Liver (tissue), 9 donors: ENCODE data around the gene FZD10. TPM values are rescaled to one million over a fixed set of nuclear protein-coding genes. Genes with fewer than 3 reads are reported as not detected.

Source experiments
- DNase-seq: peaks from one replicate; pipeline ENCODE4 v3.0.0-alpha.2; 2017; ENCODE audit warnings: low spot score
- H3K27ac ChIP-seq, 2 donors: one replicate each; pipeline ENCODE4 v1.7.0; 2013; ENCODE audit warnings: inconsistent platforms in 2 of 2, low read length in 2 of 2, control low read depth in 1 of 2, low read depth in 1 of 2, mild to moderate bottlenecking in 1 of 2
- H3K27me3 ChIP-seq, 4 donors: one replicate each; pipeline versions ENCODE4 v1.6.1 to v1.7.0; 2013; ENCODE audit warnings: low read length in 3 of 4, inconsistent platforms in 1 of 4, mild to moderate bottlenecking in 1 of 4, moderate library complexity in 1 of 4; ENCODE audit not compliant: control insufficient read depth in 4 of 4, insufficient read depth in 4 of 4
- H3K36me3 ChIP-seq, 4 donors: one replicate each; pipeline versions ENCODE4 v1.6.1 to v1.7.0; 2013; ENCODE audit warnings: low read length in 3 of 4, mild to moderate bottlenecking in 3 of 4, low read depth in 1 of 4, moderate library complexity in 1 of 4; ENCODE audit not compliant: control insufficient read depth in 4 of 4, insufficient read depth in 3 of 4
- H3K4me1 ChIP-seq, 4 donors: one replicate each; pipeline versions ENCODE4 v1.6.1 to v1.7.0; 2013; ENCODE audit warnings: low read length in 3 of 4, mild to moderate bottlenecking in 3 of 4, moderate library complexity in 1 of 4; ENCODE audit not compliant: control insufficient read depth in 4 of 4, insufficient read depth in 4 of 4
- H3K4me3 ChIP-seq, 3 donors: one replicate each; pipeline versions ENCODE4 v1.6.1 to v1.7.0; 2013; ENCODE audit warnings: low read length in 3 of 3, control low read depth in 1 of 3, low read depth in 1 of 3, mild to moderate bottlenecking in 1 of 3
- H3K9ac ChIP-seq, 2 donors: one replicate each; pipeline ENCODE4 v1.7.0; 2013; ENCODE audit warnings: low read length in 2 of 2, mild to moderate bottlenecking in 2 of 2, moderate library complexity in 2 of 2, control low read depth in 1 of 2, low read depth in 1 of 2
- H3K9me3 ChIP-seq, 4 donors: one replicate each; pipeline versions ENCODE4 v1.6.1 to v1.7.0; 2013; ENCODE audit warnings: low read length in 3 of 4; ENCODE audit not compliant: control insufficient read depth in 4 of 4
- FOXA2 ChIP-seq: IDR thresholded peaks from 2 replicates; pipeline ENCODE4 v1.6.1; 2016; ENCODE audit warnings: antibody characterized with exemption
- GABPA ChIP-seq, 2 donors: IDR thresholded peaks in 1 of 2; conservative IDR thresholded peaks in 1 of 2; 2 replicates each; pipeline ENCODE4 v1.6.1; 2016; ENCODE audit warnings: antibody characterized with exemption in 2 of 2, mild to moderate bottlenecking in 1 of 2, moderate library complexity in 1 of 2
- JUND ChIP-seq, 2 donors: IDR thresholded peaks; 2 replicates each; pipeline ENCODE4 v1.6.1; 2016; ENCODE audit warnings: antibody characterized with exemption in 2 of 2
- NR2F2 ChIP-seq: IDR thresholded peaks from 2 replicates; pipeline ENCODE4 v1.6.1; 2016; ENCODE audit warnings: antibody characterized with exemption
- RAD21 ChIP-seq, 2 donors: IDR thresholded peaks; 2 replicates each; pipeline ENCODE4 v1.6.1; 2016; ENCODE audit warnings: antibody characterized with exemption in 2 of 2, mild to moderate bottlenecking in 2 of 2
- RXRA ChIP-seq, 2 donors: IDR thresholded peaks; 2 replicates each; pipeline ENCODE4 v1.6.1; 2017 to 2018; ENCODE audit warnings: antibody characterized with exemption in 2 of 2, mild to moderate bottlenecking in 1 of 2
- TAF1 ChIP-seq: conservative IDR thresholded peaks from 2 replicates; pipeline ENCODE4 v1.6.1; 2016; ENCODE audit warnings: antibody characterized with exemption, mild to moderate bottlenecking
- YY1 ChIP-seq: IDR thresholded peaks from 2 replicates; pipeline ENCODE4 v1.6.1; 2016; ENCODE audit warnings: antibody characterized with exemption, mild to moderate bottlenecking
- WGBS: extraction: QIAGEN DNeasy Blood & Tissue Kit; methylation state at CpG from one replicate; pipeline ENCODE4 v1.1.7; 2013; 5-methylcytosine and 5-hydroxymethylcytosine counted together
- polyA plus RNA-seq, 2 donors: library from polyadenylated mRNA; stranded (reverse) in 1 of 2; unstranded in 1 of 2; fragments of 200-250 nt in 1 of 2; fragments of >200 nt in 1 of 2; fragmentation: Nextera tagmentation in 1 of 2; extraction: Ambion mirVana in 1 of 2; gene quantifications; one replicate each; pipeline versions ENCODE4 v1.2.1 to v1.2.3, GENCODE V29; 2013 to 2015
- total RNA-seq, 2 donors: library from RNA; depleted of rRNA; stranded (reverse); fragments of >200 nt; gene quantifications; one replicate each; pipeline ENCODE4 v1.2.3, GENCODE V29; 2014
- TF ChIP-seq, protein P1 (sequence below): IDR thresholded peaks from 2 replicates; pipeline ENCODE4 v1.6.1; 2016; ENCODE audit warnings: antibody characterized with exemption, mild to moderate bottlenecking
- TF ChIP-seq, protein P2 (sequence below): IDR thresholded peaks from 2 replicates; pipeline ENCODE4 v1.6.1; 2016; ENCODE audit warnings: antibody characterized with exemption
- TF ChIP-seq, protein P3 (sequence below): IDR thresholded peaks from 2 replicates; pipeline ENCODE4 v1.6.1; 2016; ENCODE audit warnings: antibody characterized with exemption
- TF ChIP-seq, protein P4 (sequence below): fragments of 150-350 bp; IDR thresholded peaks from 2 replicates; pipeline ENCODE4 v1.5.1; 2017; ENCODE audit warnings: improper control_type of control experiment, low read depth, low read length; ENCODE audit not compliant: missing input control
- TF ChIP-seq, protein P5 (sequence below): IDR thresholded peaks from 2 replicates; pipeline ENCODE4 v1.6.1; 2016; ENCODE audit warnings: antibody characterized with exemption
- donor health status: healthy.
- donor health status: healthy.
- donor health status: healthy.
- donor health status: healthy.
- donor health status: healthy.

Gene FZD10
- total and polyA plus RNA-seq, 4 donors = 0.02 TPM; not detected in 3

DNA sequence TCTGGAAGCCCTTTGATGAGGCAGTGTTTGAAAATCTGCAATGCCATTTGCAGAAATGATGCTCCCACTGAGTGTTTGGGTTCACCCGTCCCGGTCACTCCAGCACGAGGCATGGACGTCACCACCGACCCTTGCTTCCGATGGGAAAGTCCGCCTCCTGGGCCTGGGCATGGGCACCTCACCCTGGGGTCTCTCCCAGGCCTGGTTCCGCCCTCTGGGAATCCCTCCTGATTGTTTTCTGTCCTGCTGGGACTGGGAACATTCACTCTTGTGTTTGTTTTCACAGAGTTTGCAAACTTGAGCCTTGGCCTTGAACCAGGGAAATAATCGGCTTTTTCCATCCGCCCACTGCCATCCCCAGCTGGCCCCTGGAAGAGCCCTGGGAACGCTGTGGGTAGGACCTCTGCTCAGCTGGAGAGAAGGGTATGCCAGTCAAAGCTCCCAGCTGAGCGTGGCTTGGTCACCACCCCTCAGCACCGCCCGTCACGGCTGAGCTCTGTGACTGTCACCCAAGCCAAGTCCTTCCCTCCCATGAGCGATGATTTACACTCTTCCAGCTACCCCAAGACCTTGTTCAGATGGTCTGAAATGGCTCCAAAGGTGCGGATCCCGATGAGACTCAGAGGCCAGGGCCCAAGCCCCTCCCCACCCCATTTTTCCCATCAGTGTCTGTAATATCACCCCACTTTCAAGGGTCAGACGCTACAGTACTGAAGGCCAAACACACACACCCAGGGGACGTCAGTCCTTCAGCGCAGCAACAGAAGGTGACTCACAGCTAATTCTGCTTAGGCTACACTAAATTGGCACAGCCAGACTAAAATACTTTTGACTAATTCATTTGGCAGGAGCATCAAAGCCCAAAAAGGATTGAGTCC, 34.1 kb upstream of the FZD10 start:
- peaks cover 0 to 8% (median 6%) of the 10 kb centered on the region in 4 donors for H3K9me3 ChIP-seq
- peaks cover 0 to 3% (median 0%) of the 10 kb centered on the region in 4 donors for H3K27me3 ChIP-seq
- DNase-seq = no peak
- no peak overlapping the region for H3K27ac ChIP-seq
- no peak overlapping the region for H3K9ac ChIP-seq
- H3K4me3 ChIP-seq = no peak overlapping the region
- no peaks in the 10 kb centered on the region for H3K4me1 ChIP-seq
- TF ChIP-seq, protein P1, sequence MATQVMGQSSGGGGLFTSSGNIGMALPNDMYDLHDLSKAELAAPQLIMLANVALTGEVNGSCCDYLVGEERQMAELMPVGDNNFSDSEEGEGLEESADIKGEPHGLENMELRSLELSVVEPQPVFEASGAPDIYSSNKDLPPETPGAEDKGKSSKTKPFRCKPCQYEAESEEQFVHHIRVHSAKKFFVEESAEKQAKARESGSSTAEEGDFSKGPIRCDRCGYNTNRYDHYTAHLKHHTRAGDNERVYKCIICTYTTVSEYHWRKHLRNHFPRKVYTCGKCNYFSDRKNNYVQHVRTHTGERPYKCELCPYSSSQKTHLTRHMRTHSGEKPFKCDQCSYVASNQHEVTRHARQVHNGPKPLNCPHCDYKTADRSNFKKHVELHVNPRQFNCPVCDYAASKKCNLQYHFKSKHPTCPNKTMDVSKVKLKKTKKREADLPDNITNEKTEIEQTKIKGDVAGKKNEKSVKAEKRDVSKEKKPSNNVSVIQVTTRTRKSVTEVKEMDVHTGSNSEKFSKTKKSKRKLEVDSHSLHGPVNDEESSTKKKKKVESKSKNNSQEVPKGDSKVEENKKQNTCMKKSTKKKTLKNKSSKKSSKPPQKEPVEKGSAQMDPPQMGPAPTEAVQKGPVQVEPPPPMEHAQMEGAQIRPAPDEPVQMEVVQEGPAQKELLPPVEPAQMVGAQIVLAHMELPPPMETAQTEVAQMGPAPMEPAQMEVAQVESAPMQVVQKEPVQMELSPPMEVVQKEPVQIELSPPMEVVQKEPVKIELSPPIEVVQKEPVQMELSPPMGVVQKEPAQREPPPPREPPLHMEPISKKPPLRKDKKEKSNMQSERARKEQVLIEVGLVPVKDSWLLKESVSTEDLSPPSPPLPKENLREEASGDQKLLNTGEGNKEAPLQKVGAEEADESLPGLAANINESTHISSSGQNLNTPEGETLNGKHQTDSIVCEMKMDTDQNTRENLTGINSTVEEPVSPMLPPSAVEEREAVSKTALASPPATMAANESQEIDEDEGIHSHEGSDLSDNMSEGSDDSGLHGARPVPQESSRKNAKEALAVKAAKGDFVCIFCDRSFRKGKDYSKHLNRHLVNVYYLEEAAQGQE = no peak
- TF ChIP-seq JUND (IDR thresholded peaks at IDR 0.05) = no peak
- no peak for TF ChIP-seq TAF1
- no peak for TF ChIP-seq GABPA (IDR thresholded peaks at IDR 0.05 in 1 of 2, conservative IDR thresholded peaks at IDR 0.05 in 1 of 2)
- TF ChIP-seq, protein P2, sequence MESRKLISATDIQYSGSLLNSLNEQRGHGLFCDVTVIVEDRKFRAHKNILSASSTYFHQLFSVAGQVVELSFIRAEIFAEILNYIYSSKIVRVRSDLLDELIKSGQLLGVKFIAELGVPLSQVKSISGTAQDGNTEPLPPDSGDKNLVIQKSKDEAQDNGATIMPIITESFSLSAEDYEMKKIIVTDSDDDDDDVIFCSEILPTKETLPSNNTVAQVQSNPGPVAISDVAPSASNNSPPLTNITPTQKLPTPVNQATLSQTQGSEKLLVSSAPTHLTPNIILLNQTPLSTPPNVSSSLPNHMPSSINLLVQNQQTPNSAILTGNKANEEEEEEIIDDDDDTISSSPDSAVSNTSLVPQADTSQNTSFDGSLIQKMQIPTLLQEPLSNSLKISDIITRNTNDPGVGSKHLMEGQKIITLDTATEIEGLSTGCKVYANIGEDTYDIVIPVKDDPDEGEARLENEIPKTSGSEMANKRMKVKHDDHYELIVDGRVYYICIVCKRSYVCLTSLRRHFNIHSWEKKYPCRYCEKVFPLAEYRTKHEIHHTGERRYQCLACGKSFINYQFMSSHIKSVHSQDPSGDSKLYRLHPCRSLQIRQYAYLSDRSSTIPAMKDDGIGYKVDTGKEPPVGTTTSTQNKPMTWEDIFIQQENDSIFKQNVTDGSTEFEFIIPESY = no peak
- no peak for TF ChIP-seq RXRA (IDR thresholded peaks at IDR 0.05)
- TF ChIP-seq NR2F2 = no peak
- no peak for TF ChIP-seq FOXA2
- TF ChIP-seq, protein P3, sequence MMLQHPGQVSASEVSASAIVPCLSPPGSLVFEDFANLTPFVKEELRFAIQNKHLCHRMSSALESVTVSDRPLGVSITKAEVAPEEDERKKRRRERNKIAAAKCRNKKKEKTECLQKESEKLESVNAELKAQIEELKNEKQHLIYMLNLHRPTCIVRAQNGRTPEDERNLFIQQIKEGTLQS = no peak
- no peak for TF ChIP-seq YY1
- TF ChIP-seq, protein P4, sequence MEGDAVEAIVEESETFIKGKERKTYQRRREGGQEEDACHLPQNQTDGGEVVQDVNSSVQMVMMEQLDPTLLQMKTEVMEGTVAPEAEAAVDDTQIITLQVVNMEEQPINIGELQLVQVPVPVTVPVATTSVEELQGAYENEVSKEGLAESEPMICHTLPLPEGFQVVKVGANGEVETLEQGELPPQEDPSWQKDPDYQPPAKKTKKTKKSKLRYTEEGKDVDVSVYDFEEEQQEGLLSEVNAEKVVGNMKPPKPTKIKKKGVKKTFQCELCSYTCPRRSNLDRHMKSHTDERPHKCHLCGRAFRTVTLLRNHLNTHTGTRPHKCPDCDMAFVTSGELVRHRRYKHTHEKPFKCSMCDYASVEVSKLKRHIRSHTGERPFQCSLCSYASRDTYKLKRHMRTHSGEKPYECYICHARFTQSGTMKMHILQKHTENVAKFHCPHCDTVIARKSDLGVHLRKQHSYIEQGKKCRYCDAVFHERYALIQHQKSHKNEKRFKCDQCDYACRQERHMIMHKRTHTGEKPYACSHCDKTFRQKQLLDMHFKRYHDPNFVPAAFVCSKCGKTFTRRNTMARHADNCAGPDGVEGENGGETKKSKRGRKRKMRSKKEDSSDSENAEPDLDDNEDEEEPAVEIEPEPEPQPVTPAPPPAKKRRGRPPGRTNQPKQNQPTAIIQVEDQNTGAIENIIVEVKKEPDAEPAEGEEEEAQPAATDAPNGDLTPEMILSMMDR = no peak
- TF ChIP-seq, protein P5, sequence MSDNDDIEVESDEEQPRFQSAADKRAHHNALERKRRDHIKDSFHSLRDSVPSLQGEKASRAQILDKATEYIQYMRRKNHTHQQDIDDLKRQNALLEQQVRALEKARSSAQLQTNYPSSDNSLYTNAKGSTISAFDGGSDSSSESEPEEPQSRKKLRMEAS = no peak
- TF ChIP-seq RAD21 (IDR thresholded peaks at IDR 0.05) = no peak
- 76% methylated on average over 21 of the region's 21 CpGs for WGBS
- no peaks in the 10 kb centered on the region for H3K36me3 ChIP-seq
